ENCODE measurements around the gene NPFF. TPM values are rescaled to one million over a fixed set of nuclear protein-coding genes. Genes with fewer than 3 reads are reported as not detected.
"Not testable (repeated sequence)": the region's sequence is repeated elsewhere in the genome, so short reads cannot be mapped to it uniquely, and the experiment has no call there.

NPFF gene, protein sequence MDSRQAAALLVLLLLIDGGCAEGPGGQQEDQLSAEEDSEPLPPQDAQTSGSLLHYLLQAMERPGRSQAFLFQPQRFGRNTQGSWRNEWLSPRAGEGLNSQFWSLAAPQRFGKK
- total RNA-seq, result not detected

DNA sequence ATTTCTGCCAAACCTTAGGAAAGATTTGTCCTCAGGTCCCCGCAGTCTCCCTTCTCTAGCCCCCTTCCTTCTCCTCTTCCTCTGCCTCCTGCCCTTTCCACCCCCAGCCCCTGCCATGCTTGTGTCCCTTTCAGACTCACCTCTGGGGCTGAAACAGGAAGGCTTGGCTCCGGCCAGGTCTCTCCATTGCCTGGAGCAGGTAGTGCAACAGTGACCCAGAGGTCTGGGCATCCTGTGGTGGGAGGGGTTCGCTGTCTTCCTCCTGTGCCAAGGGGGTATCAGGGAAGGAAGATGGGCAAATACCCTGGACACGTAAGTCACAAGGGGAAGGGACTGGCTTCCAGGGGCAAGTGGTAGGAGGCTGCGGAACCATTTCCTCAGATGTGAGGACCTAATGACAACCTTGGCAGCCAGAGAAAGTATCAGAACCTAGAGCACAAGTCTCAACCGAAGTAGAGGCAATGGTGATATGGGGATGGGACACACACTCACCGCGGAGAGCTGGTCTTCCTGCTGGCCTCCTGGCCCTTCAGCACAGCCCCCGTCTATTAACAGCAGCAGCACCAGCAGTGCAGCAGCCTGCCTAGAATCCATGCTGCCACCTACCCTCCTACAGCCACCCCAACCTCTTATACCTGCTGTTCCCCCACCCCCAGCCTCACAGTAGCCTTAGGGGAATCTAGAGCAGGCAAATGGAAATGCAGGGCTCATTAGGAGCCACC, at the start of gene NPFF:
NPFF (minus strand) TSS at position 604 of the 722 bp plus-strand sequence; CDS start at position 594, 10 bp downstream.
- WGBS, 2 donors, result 85 to 86% methylated on average over 9 of the region's 9 CpGs
- H3K27ac ChIP-seq, result peak within 1 kb of the TSS in 2 of 4 donors; percentile 49 to 100
- H3K9me3 ChIP-seq, result no peaks in the 10 kb centered on the region
- no peaks in the 10 kb centered on the region for H3K27me3 ChIP-seq
- H3K4me1 ChIP-seq, result peaks cover under 1 to 51% (median 19%) of the 10 kb centered on the region in 4 donors
- H3K4me3 ChIP-seq, result no peak within 1 kb of the TSS
- peaks cover 0 to 65% (median 5%) of the 10 kb centered on the region in 3 donors for H3K36me3 ChIP-seq
- DNase-seq (ENCODE audit: low spot score in 2 of 2), result no peak
- TF ChIP-seq, protein P1, sequence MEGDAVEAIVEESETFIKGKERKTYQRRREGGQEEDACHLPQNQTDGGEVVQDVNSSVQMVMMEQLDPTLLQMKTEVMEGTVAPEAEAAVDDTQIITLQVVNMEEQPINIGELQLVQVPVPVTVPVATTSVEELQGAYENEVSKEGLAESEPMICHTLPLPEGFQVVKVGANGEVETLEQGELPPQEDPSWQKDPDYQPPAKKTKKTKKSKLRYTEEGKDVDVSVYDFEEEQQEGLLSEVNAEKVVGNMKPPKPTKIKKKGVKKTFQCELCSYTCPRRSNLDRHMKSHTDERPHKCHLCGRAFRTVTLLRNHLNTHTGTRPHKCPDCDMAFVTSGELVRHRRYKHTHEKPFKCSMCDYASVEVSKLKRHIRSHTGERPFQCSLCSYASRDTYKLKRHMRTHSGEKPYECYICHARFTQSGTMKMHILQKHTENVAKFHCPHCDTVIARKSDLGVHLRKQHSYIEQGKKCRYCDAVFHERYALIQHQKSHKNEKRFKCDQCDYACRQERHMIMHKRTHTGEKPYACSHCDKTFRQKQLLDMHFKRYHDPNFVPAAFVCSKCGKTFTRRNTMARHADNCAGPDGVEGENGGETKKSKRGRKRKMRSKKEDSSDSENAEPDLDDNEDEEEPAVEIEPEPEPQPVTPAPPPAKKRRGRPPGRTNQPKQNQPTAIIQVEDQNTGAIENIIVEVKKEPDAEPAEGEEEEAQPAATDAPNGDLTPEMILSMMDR (IDR thresholded peaks at IDR 0.05), result no peak
- TF ChIP-seq EP300 (IDR thresholded peaks at IDR 0.05), result no peak
- no peak for TF ChIP-seq POLR2A (IDR thresholded peaks at IDR 0.05)

GRCh38 chr12:53552361-53553327, 45.4 kb upstream of the NPFF start:
- H3K27ac ChIP-seq, result no peak overlapping the region
- H3K9me3 ChIP-seq, result no peaks in the 10 kb centered on the region
- DNase-seq (ENCODE audit: low spot score in 2 of 2), result no peak
- H3K36me3 ChIP-seq, result peaks cover 0 to 46% (median 0%) of the 10 kb centered on the region in 3 donors
- 74 to 79% methylated on average over 14 of the region's 14 CpGs for WGBS, 2 donors
- H3K27me3 ChIP-seq, result no peaks in the 10 kb centered on the region
- H3K4me3 ChIP-seq, result no peak overlapping the region
- TF ChIP-seq, protein P1 (IDR thresholded peaks at IDR 0.05), result no peak
- TF ChIP-seq POLR2A (IDR thresholded peaks at IDR 0.05) (no peak), EP300 (IDR thresholded peaks at IDR 0.05) (no peak)
- peaks cover 0 to 9% (median 2%) of the 10 kb centered on the region in 4 donors for H3K4me1 ChIP-seq

DNA sequence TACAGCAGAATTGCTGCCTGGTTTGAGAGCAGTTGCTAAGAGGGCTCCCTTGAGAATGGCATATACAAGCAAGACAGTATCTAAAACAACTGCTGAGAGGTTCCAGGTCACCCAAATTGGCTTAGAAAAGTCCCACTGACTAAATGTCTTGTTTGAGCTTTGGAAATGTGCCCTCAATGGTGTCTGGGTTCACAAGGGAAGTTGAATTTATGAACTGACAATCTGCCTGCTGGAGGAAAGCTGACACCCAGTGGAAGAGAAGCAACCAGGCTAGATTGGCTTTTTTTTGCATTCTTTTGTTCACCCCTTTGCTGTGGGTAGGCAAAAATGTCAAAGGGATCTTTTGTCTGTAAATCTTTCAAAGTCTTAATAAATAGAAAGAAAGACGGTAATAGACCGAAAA, 44.6 kb upstream of the NPFF start:
- DNase-seq (ENCODE audit: low spot score in 2 of 2), result no peak
- H3K9me3 ChIP-seq, result no peaks in the 10 kb centered on the region
- 49 to 55% methylated on average over 2 of the region's 2 CpGs for WGBS, 2 donors
- H3K4me3 ChIP-seq, result no peak overlapping the region
- H3K36me3 ChIP-seq, result peaks cover 0 to 51% (median 0%) of the 10 kb centered on the region in 3 donors
- no peaks in the 10 kb centered on the region for H3K27me3 ChIP-seq
- H3K4me1 ChIP-seq, result peaks cover 0 to 8% (median 2%) of the 10 kb centered on the region in 4 donors
- TF ChIP-seq, protein P1 (IDR thresholded peaks at IDR 0.05), result no peak
- TF ChIP-seq EP300 (IDR thresholded peaks at IDR 0.05), result no peak
- no peak for TF ChIP-seq POLR2A (IDR thresholded peaks at IDR 0.05)
- H3K27ac ChIP-seq, result peak overlapping the region in 1 of 4 donors; percentile 11

DNA sequence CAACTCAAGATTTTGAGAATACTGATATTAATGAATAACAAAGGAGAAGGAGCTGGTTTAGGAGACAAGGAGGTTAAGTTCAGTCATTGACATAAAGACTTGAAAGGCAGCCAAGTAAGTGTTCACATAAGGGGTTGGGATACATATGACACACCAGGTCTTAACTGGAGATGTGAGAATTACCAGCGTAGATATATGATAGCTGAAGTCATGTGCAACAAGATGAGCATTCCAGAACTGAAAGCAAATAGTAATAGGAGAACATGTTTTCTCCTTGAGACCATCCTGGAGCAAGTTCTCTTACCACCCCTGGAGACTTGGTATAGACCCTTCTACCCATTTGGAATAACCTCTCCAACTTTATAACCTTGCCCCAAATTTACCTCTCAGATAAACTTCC, 43.3 kb upstream of the NPFF start:
- TF ChIP-seq POLR2A (IDR thresholded peaks at IDR 0.05) (no peak), EP300 (IDR thresholded peaks at IDR 0.05) (no peak)
- TF ChIP-seq, protein P1 (IDR thresholded peaks at IDR 0.05), result no peak
- peaks cover 0 to 8% (median 2%) of the 10 kb centered on the region in 4 donors for H3K4me1 ChIP-seq
- WGBS, 2 donors, result 86 to 100% methylated on average over 1 of the region's 1 CpG
- peaks cover 0 to 57% (median 0%) of the 10 kb centered on the region in 3 donors for H3K36me3 ChIP-seq
- no peak for DNase-seq (ENCODE audit: low spot score in 2 of 2)
- H3K27me3 ChIP-seq, result no peaks in the 10 kb centered on the region
- no peaks in the 10 kb centered on the region for H3K9me3 ChIP-seq
- no peak overlapping the region for H3K27ac ChIP-seq
- no peak overlapping the region for H3K4me3 ChIP-seq

GRCh38 chr12:53550131-53550530, 42.8 kb upstream of the NPFF start:
- peaks cover 0 to 11% (median 2%) of the 10 kb centered on the region in 4 donors for H3K4me1 ChIP-seq
- 95 to 96% methylated on average over 8 of the region's 8 CpGs for WGBS, 2 donors

DNA sequence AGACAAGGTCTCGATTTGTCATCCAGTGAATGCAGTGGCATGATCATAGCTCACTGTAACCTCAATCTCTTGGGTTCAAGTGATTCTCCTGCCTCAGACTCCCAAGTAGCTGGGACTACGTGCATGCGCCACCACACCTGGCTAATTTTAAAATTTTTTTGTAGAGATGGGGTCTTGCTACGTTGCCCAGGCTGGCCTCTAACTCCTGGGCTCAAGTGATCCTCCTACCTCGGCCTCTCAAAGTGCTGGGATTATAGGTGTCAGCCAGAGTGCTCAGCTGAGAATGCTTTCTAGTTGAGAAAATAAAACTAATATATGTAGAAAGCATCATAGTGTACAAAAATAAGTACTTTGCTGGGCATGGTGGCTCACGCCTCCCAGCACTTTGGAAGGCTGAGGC, 41.1 kb upstream of the NPFF start:
- H3K36me3 ChIP-seq, result peaks cover 0 to 57% (median 0%) of the 10 kb centered on the region in 3 donors
- WGBS, 2 donors, result 99% methylated on average over 6 of the region's 6 CpGs
- peaks cover 0 to 28% (median 6%) of the 10 kb centered on the region in 4 donors for H3K4me1 ChIP-seq
- not testable (repeated sequence) for H3K27me3 ChIP-seq; DNase-seq (ENCODE audit: low spot score in 2 of 2); H3K27ac ChIP-seq; H3K9me3 ChIP-seq; H3K4me3 ChIP-seq

More at GRCh38 chr12:53550131-53550530, 42.8 kb upstream of the NPFF start:
- not testable (repeated sequence) for DNase-seq (ENCODE audit: low spot score in 2 of 2); H3K27ac ChIP-seq; H3K4me3 ChIP-seq; H3K9me3 ChIP-seq; H3K27me3 ChIP-seq
- peaks cover 0 to 57% (median 0%) of the 10 kb centered on the region in 3 donors for H3K36me3 ChIP-seq
